ENCODE measurements around the gene IRX2.

- TF ChIP-seq CTCF (IDR thresholded peaks at IDR 0.05; ENCODE audit: low read depth, low read length), result no peak
- TF ChIP-seq EZH2phosphoT487 (IDR thresholded peaks at IDR 0.05; ENCODE audit: low read depth), result no peak
Measured at GRCh38 chr5:2756211-2757152, 5.0 kb upstream of the IRX2 start.

All from OCI-LY3 (cell line).